Ovary (tissue), 10 donors: ENCODE data around the gene GALP. TPM values are rescaled to one million over a fixed set of nuclear protein-coding genes. Genes with fewer than 3 reads are reported as not detected.
"Not testable (repeated sequence)": the region's sequence is repeated elsewhere in the genome, so short reads cannot be mapped to it uniquely, and the experiment has no call there.

Experiments used
- DNase-seq, 5 donors: peaks; one replicate each; pipeline ENCODE4 v3.0.0-alpha.2; 2019 to 2020
- H3K27ac ChIP-seq, 2 donors: fragments of 200-600 bp; one replicate each; pipeline versions ENCODE4 v1.5.1 to v1.8.0; 2019 to 2022
- H3K27me3 ChIP-seq: fragments of 200-600 bp; one replicate; pipeline ENCODE4 v1.8.0; 2022
- H3K36me3 ChIP-seq: fragments of 200-600 bp; sonication (generic); one replicate; pipeline ENCODE4 v1.5.1; 2019
- H3K4me1 ChIP-seq: one replicate; pipeline ENCODE4 v1.8.1; 2013; ENCODE audit warnings: mild to moderate bottlenecking, moderate library complexity; ENCODE audit not compliant: insufficient read depth
- H3K4me3 ChIP-seq: fragments of 200-600 bp; sonication (generic); one replicate; pipeline ENCODE4 v1.5.1; 2017
- H3K9me3 ChIP-seq, 2 donors: fragments of 200-600 bp in 1 of 2; sonication (generic) in 1 of 2; one replicate each; pipeline versions ENCODE4 v1.5.1 to v1.8.1; 2013 to 2019; ENCODE audit warnings: mild to moderate bottlenecking in 1 of 2, moderate library complexity in 1 of 2
- EP300 ChIP-seq: sonication (generic); formaldehyde crosslinking; IDR thresholded peaks from one replicate; pipeline ENCODE4 v1.6.1; 2017; ENCODE audit warnings: antibody characterized with exemption
- POLR2A ChIP-seq: fragments of 450-650 bp; IDR thresholded peaks from one replicate; pipeline ENCODE4 v1.6.1; 2017; ENCODE audit warnings: antibody characterized with exemption, mild to moderate bottlenecking, moderate library complexity
- WGBS, 3 donors: extraction: QIAGEN DNeasy Blood & Tissue Kit in 1 of 3; methylation state at CpG; one replicate each; pipeline versions ENCODE4 v1.1.5 to v1.1.7; 2013 to 2017; 5-methylcytosine and 5-hydroxymethylcytosine counted together
- intact Hi-C, 4 donors: fragments of 100-400 bp; cut with DNase I; formaldehyde crosslinking; loops; one replicate each; pipeline versions ENCODE4 v1.11.0 to v1.15.1; 2022 to 2023
- long read RNA-seq, 3 donors: library from polyadenylated mRNA in 2 of 3; unstranded in 2 of 3; transcript quantifications; one replicate each; pipeline ENCODE4 v2.0.0 and lab custom pipeline, GENCODE V29; 2021 to 2026
- polyA plus RNA-seq, 2 donors: library from polyadenylated mRNA; stranded (reverse); fragments of 200-250 nt in 1 of 2; fragments of 350-450 nt in 1 of 2; fragmentation: Illumina TruSeq in 1 of 2; extraction: RNeasy Lipid Tissue Mini Kit (QIAGEN cat#74804) in 1 of 2; gene quantifications; one replicate each; pipeline ENCODE4 v1.2.3, GENCODE V29; 2013 to 2014
- total RNA-seq, 7 donors: library from RNA; depleted of rRNA in 2 of 7; stranded (reverse); fragments of >200 nt in 2 of 7; fragmentation: NEBNext Ultra II Directional in 3 of 7; extraction: Animal tissue kit (Norgen Biotek cat#: 25700) in 3 of 7; gene quantifications; one replicate each; pipeline versions ENCODE4 v1.1.0 to v1.2.4, GENCODE V29; 2016 to 2023
- TF ChIP-seq, protein P1 (sequence below), 3 donors: fragments of 450-650 bp in 2 of 3; fragments of 200-600 bp in 1 of 3; IDR thresholded peaks; one replicate each; pipeline versions ENCODE4 v1.5.1 to v1.8.0; 2016 to 2022; ENCODE audit warnings: antibody characterized with exemption in 3 of 3, mild to moderate bottlenecking in 1 of 3
- donor health status: DM: no; HTN: no; CAD: no; lungs with moderate emphysema.
- donor health status: DM: no; HTN: no; CAD: no.
- donor health status: Bipolar disorder and iron deficiency.
- donor health status: DM: yes; HTN: yes; CAD: no.
- donor health status: DM: no; HTN: no; CAD: no.
- donor health status: DM: yes; HTN: yes; CAD: no.

Gene GALP
- not detected for total RNA-seq
- polyA plus RNA-seq, result not detected
- long read RNA-seq, donor 1, result 0 reads
- long read RNA-seq, donor 2, result 0 reads
- long read RNA-seq, donor 3, result 0 reads

DNA sequence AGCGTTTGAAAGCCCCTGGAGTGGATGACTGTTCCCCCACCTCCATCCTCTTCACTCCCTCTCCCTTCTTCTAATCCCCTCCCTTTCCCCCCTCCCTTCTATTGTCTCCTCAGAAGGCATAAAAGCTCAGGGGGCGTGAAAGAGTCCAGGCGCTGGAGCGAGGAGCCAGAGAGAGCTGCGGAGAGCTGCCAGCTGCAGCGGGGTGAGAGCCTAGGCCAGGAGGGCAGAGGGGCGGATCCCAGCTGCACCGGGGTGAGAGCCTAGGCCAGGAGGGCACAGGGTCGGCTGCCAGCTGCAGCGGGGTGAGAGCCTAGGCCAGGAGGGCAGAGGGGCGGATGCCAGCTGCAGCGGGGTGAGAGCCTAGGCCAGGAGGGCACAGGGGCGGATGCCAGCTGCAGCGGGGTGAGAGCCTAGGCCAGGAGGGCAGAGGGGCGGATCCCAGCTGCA is at the start of gene GALP:
TSS of gene GALP (plus strand) at position 148 of the 447 bp plus-strand sequence. CDS start 1,101 bp downstream, outside the sequence.
- H3K9me3 ChIP-seq, H3K27ac ChIP-seq, H3K27me3 ChIP-seq, H3K36me3 ChIP-seq, H3K4me1 ChIP-seq, DNase-seq, H3K4me3 ChIP-seq: not testable (repeated sequence)
- intact Hi-C loops, result loop anchor here in 2 of 4 donors (5.0 to 10.0 kb wide), 2 partner anchors 99 to 101 kb away; no protein-coding TSS in a partner anchor
- 22 to 43% (median 30%) methylated on average over 14 to 15 of the region's 15 CpGs for WGBS, 3 donors

DNA sequence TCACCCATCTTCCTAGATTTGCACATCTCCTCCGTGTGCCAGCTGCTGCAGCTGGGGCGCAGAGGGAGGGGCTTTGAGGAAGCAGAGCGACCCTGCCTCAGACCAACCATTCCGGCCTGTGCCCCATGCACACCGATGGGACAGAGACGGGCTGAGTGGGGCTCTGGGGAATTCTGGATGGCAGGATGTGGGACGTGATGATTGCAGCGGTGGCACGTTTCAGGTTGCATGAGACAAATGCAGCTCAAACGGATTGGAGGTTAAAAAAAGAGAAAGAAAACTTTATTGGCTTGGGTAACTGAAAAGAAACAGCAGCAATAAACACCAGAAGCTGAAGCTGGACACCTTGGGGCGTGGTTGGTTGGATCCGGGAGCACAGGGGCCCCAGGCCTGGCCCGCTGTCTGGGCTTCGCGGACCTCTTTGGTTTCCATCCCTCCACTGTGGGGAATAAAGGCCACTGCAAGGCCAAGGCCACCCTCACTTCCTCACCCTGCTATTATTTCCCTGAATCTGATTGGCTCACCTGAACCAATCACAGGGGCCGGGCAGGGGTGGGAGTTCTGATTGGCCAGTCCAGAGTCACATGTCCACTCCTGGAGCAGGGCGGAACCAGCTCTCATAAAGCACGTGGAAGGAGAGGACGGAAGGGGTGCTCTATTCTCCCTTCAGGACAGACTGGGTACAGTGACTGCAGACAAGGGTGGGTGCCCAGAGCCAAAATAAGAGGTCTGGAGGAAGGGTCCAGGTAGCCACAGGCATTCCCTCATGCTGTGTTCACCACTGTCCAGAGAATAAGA is 48.6 kb upstream of the GALP start:
- WGBS, 3 donors, result 80 to 85% (median 84%) methylated on average over 19 of the region's 19 CpGs
- Histone ChIP-seq H3K4me3 (no peak overlapping the region), H3K4me1 (peaks cover 3% of the 10 kb centered on the region), H3K36me3 (no peaks in the 10 kb centered on the region), H3K27me3 (no peaks in the 10 kb centered on the region), H3K27ac (no peak overlapping the region), H3K9me3 (no peaks in the 10 kb centered on the region)
- TF ChIP-seq EP300 (no peak), POLR2A (no peak)
- TF ChIP-seq, protein P1, sequence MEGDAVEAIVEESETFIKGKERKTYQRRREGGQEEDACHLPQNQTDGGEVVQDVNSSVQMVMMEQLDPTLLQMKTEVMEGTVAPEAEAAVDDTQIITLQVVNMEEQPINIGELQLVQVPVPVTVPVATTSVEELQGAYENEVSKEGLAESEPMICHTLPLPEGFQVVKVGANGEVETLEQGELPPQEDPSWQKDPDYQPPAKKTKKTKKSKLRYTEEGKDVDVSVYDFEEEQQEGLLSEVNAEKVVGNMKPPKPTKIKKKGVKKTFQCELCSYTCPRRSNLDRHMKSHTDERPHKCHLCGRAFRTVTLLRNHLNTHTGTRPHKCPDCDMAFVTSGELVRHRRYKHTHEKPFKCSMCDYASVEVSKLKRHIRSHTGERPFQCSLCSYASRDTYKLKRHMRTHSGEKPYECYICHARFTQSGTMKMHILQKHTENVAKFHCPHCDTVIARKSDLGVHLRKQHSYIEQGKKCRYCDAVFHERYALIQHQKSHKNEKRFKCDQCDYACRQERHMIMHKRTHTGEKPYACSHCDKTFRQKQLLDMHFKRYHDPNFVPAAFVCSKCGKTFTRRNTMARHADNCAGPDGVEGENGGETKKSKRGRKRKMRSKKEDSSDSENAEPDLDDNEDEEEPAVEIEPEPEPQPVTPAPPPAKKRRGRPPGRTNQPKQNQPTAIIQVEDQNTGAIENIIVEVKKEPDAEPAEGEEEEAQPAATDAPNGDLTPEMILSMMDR (IDR thresholded peaks at IDR 0.05), result no peak
- DNase-seq, result no peak
- intact Hi-C loops, result no loop called here

DNA sequence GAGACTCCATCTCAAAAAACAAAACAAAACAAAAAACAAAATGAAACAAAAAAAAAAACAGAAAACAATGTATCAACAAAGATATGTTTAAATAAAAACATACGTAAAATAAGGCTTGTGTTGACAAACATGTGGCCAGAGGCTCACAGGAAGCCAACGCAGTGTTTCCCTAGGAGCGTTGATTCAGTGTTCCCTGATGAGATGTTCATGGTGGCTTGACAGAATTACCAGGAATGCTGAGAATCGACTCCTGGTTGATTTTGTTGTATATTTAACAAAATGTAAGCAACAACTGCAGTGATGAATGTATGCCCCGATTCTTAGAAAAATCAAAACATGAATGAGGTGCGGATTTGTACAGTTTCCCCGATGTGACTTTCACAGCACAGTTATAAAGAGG is 45.8 kb upstream of the GALP start:
- WGBS, 3 donors, result 44 to 64% (median 48%) methylated on average over 7 of the region's 7 CpGs
- no peak for DNase-seq

DNA sequence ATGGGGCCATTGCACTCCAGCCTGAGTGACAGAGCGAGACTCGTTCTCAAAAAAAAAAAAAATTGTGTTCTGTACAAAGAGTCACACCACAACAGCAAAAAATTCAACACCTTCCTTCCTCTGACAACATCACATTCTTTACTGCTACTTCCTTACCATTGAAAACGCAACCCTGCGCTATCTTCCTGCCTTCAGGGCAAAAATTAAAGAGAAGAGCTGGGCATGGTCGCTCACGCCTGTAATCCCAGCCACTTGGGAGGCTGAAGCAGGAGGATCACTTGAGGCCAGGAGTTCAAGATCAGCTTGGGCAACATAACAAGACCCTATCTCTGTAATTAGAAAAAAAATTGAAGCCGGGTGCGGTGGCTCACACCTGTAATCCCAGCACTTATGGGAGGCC is 44.2 kb upstream of the GALP start:
- Histone ChIP-seq H3K4me1 (peaks cover 5% of the 10 kb centered on the region), H3K4me3 (no peak overlapping the region), H3K27me3 (no peaks in the 10 kb centered on the region), H3K9me3 (no peaks in the 10 kb centered on the region), H3K27ac (peak overlapping the region in 1 of 2 donors; percentile 55), H3K36me3 (no peaks in the 10 kb centered on the region)
- no peak for DNase-seq
- TF ChIP-seq EP300 (no peak), POLR2A (no peak)
- TF ChIP-seq, protein P1 (IDR thresholded peaks at IDR 0.05), result no peak
- intact Hi-C loops, result no loop called here
- WGBS, 3 donors, result 88 to 92% (median 89%) methylated on average over 8 of the region's 8 CpGs

More for the DNA sequence above, 45.8 kb upstream of the GALP start:
- H3K4me3 ChIP-seq, result no peak overlapping the region
- TF ChIP-seq EP300 (no peak), POLR2A (no peak)
- TF ChIP-seq, protein P1 (IDR thresholded peaks at IDR 0.05), result no peak
- no peaks in the 10 kb centered on the region for H3K27me3 ChIP-seq
- peaks cover 5% of the 10 kb centered on the region for H3K4me1 ChIP-seq
- no peaks in the 10 kb centered on the region for H3K9me3 ChIP-seq
- intact Hi-C loops, result no loop called here
- H3K36me3 ChIP-seq, result no peaks in the 10 kb centered on the region
- H3K27ac ChIP-seq, result no peak overlapping the region

DNA sequence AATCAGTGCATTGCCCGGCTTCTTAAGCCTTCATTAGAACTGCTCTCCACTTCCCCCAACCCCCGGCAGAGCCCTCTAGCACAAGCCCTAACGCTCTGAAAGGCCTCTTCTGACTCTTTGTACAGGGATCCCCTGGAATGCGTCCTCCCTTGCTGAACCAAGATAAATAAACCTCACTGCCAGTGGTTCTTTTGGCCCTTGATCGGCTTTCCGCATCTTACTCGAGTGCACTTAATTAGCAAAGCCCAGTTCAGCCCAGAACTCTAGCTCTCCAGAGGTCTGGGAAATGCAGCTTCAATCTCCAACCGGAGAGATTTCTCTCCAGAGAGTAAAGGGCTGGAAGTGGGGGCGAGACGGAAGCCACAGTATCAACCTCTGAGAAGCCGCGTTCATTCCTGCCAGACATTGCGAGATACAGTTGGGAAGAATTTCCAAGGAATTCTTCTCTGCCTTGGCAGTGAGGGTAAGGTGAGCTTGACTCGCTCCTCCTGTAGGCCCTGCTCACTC is 43.4 kb upstream of the GALP start:
- Histone ChIP-seq H3K4me3 (no peak overlapping the region), H3K36me3 (no peaks in the 10 kb centered on the region), H3K4me1 (peaks cover 5% of the 10 kb centered on the region), H3K27ac (peak overlapping the region; percentile 52 to 55), H3K9me3 (no peaks in the 10 kb centered on the region), H3K27me3 (no peaks in the 10 kb centered on the region)
- 6 to 19% (median 6%) methylated on average over 14 of the region's 14 CpGs for WGBS, 3 donors
- intact Hi-C loops, result no loop called here
- DNase-seq, result no peak
- TF ChIP-seq, protein P1 (IDR thresholded peaks at IDR 0.05), result no peak
- no peak for TF ChIP-seq POLR2A
- no peak for TF ChIP-seq EP300
